Stimulated activated CD4-positive, alpha-beta T cell treated with anti-CD3 and anti-CD28 coated beads, TNF-alpha, amount 100 ng/mL, for 24 hours (primary cell): ENCODE data around the gene GPR25.
"Not testable (repeated sequence)": the region's sequence is repeated elsewhere in the genome, so short reads cannot be mapped to it uniquely, and the experiment has no call there.

Source experiments
- DNase-seq, 3 experiments: peaks; one replicate each; pipeline ENCODE4 v3.0.0-alpha.2; 2020; ENCODE audit warnings: low read depth in 3 of 3

Gene GPR25

GRCh38 chr1:200911936-200912335 is 39.2 kb downstream of the GPR25 start:
- not testable (repeated sequence) for DNase-seq

- no peak for DNase-seq
Measured at GRCh38 chr1:200912737-200913407, 40.1 kb downstream of the GPR25 start.

- no peak for DNase-seq
Measured at GRCh38 chr1:200916152-200916551, 43.4 kb downstream of the GPR25 start.

GRCh38 chr1:200916681-200917080 is 43.9 kb downstream of the GPR25 start:
- no peak for DNase-seq

GRCh38 chr1:200917291-200917817 is 44.6 kb downstream of the GPR25 start:
- DNase-seq = no peak

GRCh38 chr1:200918006-200918405 is 45.2 kb downstream of the GPR25 start:
- DNase-seq = no peak

GRCh38 chr1:200919386-200919785 is 46.6 kb downstream of the GPR25 start:
- DNase-seq = no peak

- no peak for DNase-seq
Measured at GRCh38 chr1:200921571-200922110, 48.9 kb downstream of the GPR25 start.

GRCh38 chr1:200922406-200922805 is 49.6 kb downstream of the GPR25 start:
- no peak for DNase-seq

DNA sequence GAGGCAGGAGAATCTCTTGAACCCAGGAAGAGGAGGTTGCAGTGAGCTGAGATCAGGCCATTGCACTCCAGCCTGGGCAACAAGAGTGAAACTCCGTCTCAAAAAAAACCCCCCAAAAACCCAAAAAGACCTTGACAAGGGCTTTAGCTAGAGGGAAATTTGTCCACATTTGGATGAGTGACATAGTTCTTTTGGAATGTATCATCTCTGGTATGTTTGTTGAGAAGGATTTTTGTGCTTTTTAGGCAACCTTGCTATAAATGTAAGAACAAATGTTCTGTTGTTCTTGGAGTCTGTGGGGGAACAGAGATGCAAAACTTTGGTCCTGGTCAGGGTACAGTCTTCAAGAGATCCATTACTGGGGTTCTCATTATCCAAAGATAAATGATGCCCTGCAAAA is 50.8 kb downstream of the GPR25 start:
- no peak for DNase-seq
